GM18873 (cell line): Measurements from ENCODE around the gene LNX2.
"Not testable (repeated sequence)": the region's sequence is repeated elsewhere in the genome, so short reads cannot be mapped to it uniquely, and the experiment has no call there.

Experiments
- ATAC-seq: cut with Tn5 transposase; IDR thresholded peaks from one replicate; pipeline ENCODE4 v1.9.1; 2021; ENCODE audit warnings: mild to moderate bottlenecking, moderate library complexity, moderate number of reproducible peaks; ENCODE audit not compliant: unreplicated experiment, low FRiP score

Gene LNX2

DNA sequence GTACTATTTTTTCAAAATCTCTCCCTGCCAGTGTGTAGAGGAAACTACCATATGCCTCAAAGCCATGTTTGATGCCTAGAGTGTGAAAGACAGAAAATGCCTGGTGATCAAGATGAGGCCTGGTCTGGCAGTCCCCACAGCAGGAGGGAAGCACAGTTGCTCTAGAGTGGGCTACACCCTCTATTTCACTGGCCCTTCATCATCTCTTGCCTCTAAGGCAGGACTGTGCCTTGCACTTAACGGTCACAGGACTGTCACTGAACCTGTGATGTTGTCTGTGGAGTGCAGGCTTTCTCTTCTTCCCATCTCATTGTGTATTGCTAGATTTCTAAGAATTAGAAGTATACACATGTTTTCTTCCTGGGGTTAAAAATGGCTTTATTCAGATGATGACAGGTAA is 17.7 kb upstream of the LNX2 start:
- ATAC-seq = no peak

DNA sequence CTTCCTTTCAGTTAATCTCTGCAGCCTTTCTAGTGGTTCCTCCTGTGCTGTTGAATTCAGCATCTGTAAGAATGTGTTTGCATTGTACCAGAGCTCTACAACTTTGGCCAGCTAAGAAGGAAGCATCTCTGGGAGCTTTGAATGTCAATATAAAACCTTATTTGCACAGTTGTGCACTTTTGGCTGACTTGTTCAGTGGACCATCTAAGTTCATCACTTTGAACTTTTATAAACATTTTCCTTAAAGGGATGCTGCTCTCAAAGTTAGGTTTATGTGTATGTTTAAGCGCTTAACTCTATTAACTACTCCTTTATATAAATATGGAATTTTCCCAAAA is 16.9 kb upstream of the LNX2 start:
- ATAC-seq = no peak

DNA sequence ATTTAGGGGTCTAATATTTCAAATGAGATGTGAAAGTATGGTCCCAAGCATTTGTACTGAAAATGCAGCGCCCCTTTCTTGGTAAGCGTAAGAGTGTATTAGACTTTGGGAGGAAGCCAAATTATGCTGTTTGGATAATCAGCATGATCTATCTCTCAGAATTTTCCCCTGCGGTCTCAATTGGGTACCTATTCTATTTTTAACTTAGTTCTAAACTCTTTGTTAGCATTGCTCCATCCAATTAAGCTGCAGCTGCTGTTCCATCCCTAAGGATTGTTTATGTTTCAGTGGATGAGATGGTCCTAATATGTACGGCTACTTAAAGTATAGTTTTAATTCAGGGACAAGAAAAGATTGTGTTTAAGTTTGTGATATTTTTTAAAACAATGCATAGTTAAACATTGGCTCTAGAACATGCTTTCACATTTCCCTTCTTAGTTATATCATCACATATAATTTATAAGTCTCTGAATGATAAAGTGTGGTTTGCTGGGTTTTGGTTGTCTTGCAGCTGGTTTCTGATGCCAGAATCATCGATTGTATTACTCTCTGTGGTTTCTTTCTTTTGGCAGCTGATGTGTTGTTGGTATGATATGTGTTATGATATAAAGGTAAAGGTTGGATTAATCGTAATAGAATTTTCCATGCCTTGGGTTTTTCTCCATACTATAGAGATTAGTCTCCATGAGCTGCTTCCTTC is 16.4 kb upstream of the LNX2 start:
- no peak for ATAC-seq

DNA sequence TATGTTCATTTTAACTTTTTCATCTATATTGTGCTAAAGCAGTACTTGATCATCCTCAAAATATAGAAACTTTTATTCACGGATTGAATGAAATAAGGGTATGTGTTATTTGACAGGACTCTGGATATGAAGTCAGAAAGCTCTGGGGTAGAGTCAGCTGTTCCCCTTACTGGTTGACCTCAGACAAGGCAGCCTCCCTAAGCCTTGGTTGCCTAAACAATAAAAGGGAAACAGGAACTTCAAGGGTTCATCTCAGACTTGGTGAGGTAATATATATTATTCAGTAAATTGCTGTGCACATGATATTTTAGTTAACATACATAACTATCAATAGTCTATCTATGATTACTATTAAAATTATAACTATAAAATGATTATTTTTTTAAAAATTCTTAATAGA is 14.9 kb upstream of the LNX2 start:
- ATAC-seq = no peak

DNA sequence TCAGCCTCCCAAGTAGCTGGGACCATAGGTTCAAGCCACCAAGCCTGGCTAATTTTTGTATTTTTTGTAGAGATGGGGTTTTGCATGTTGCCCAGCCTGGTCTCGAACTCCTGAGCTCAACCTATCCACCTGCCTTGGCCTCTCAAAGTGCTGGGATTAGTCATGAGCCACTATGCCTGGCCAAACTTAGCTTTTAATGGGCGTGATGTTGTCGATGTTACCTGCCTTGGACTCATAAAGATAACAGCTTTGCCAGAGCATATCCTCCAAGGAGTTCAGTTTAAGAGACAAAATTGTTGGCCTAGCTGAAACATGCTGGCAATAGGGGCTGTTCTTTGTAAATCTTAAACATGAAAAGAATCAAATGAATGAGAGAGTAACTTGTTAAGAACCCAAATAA is 14.5 kb upstream of the LNX2 start:
- no peak for ATAC-seq

DNA sequence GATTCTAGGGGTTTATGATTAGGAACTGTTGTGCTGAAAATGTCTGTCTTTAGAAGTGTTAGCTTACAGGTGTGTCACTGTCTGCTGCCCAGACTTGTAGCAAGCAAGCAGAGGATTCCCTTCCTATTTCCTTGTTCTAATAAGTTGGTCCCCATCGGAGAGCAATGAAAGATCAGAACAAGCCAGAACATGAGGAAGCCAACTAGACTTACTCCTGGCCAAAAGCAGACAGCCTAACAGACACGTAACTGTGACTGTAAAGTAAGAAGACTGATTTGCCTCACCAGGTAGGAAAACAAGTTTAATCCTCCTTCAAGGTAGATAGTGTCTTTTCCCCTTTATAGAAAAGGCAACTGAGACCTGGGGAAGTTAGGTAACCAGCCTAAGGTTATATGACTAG is 13.9 kb upstream of the LNX2 start:
- ATAC-seq = no peak

DNA sequence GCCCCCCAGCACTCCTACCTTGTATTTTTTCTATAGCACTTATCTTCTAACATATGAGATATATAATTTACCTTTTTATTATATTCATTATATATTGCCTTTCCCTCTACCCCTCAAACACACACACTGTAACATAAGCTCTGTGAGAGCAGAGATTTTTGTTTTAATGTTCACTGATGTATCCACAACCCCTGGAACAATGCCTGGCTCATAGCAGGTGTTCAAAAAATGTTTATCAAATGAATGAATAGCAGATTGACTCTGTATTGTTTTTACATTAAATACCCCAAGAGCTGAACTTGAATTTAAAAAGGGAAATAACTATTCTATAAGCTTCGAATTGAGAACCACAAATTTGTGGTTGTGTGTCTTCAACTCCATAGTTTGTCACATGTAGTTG is 12.3 kb upstream of the LNX2 start:
- ATAC-seq = no peak

DNA sequence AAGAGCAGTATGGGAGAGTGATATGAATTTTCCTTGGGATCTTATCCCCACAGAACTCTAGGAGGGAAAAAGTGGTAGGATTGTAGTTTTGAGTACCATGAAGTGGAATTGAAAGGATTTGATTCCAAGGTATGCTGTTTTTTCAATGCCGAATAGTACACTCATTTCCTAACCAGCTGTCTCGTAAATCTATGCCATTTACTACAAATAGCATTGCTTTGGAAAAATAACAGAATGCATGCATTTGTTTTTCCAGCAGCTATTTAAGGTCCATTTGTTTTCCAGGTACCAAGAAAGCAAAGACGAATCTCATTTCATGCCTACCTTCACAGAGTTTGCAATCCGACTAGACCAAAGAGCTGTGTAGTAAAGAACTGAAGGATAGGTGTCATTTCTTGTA is 11.9 kb upstream of the LNX2 start:
- no peak for ATAC-seq

DNA sequence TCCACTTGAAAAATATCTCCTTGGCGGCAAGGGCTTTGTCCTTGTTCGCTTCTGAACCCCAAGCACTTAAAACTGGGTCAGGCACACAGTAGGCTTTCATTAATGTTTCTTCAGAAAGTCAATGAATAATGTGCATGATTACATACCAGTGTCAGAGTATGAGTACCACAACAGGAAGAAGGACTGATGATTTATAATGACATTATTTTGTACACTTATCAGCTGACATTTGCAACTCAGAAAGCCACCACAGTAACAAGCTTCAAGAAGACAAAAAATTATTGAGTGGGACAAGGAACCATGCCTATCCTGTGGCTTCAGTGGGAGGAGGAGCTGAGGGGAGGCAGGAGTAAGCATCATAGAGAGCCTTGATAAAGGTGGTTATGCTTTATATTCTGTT is 11.3 kb upstream of the LNX2 start:
- no peak for ATAC-seq

DNA sequence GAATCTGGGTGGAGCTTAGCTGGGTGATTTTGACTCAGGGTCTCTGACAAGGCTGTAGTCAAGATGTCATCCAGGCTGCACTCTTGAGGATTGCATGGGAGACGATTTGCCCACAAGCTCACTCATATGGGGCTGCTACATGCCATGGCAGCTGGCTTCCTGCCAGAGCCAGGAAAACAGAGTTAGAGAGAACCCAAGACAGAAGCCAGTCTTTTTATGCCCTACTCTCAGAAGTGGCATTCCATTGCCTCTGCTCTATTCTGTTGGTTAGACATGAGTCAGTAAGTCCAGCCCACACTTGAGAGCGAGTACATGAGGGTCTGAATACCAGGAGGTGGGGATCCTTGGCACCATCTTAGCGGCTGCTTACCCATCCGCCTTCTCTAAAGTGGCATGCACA is 10.8 kb upstream of the LNX2 start:
- no peak for ATAC-seq

DNA sequence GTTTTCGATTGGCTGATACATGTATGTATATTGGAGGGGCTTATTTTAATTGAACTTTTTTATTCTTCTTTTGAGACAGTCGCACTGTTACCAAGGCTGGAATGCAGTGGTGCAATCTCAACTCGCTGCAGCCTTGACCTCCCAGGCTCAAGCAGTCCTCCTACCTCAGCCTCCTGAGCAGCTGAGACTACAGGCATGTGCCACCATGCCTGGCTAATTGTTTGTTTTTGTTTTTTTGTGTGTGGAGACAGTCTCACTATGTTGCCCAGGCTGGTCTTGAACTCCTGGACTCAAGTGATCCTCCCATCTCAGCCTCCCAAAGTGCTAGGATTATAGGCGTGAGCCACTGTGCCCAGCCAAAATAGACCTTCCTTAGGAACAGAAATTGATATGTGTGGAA is 8.4 kb upstream of the LNX2 start:
- not testable (repeated sequence) for ATAC-seq

DNA sequence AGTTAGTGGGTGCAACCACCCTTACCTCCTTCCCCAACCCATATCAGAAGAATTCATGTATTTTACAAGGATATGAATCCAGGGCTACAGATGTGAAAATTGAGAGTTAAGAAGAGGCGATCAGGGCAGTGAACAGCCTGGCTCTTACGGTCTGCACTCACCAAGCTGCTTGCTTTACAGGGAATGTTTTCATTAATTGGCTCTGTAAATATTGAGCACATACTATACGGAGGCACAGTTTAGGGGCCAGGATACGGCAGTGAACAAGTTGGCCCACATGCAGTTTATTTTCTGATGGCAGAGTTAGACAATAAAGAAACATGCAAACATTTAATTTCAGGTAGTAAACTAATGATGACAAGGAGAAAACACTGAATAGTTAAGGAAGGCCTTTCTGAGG is 7.8 kb upstream of the LNX2 start:
- no peak for ATAC-seq

DNA sequence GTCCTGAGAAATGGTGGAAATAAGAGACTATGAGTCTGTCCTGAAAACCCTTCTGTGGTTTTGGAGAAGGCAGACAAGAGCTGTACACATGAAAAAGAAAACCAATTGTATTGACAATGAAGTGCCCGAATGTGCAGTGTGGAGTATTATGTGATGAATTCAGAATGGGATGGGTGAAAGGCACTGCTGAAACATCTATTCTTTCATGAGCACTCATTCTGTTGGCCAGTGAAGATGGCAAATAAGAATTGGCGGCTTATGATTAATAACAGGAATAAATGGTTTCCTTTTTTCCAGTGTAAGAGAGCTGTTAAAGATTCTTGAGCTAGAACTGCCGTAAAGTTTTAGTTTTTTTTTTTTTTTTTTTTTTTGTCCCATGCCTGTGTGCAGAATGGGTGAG is 7.1 kb upstream of the LNX2 start:
- no peak for ATAC-seq

DNA sequence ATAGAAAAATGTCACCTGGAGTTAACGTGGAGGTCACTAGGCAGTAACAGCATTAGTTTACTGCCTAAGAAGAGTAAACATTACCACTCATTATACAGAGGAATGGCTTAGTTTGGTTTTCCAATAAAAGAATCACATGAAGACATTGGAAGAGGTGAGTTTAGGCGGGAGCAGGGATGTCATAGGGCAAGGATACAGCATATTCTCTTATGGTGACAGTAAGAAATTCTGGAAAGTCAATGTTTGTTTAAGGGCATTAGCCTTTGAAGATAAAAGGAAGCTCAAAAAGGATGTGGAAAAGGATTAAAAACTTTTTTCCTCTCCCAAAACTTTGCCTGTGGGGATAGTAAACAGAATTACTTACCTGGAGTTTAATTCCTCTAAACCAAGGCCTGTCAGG is 5.5 kb upstream of the LNX2 start:
- ATAC-seq = no peak

DNA sequence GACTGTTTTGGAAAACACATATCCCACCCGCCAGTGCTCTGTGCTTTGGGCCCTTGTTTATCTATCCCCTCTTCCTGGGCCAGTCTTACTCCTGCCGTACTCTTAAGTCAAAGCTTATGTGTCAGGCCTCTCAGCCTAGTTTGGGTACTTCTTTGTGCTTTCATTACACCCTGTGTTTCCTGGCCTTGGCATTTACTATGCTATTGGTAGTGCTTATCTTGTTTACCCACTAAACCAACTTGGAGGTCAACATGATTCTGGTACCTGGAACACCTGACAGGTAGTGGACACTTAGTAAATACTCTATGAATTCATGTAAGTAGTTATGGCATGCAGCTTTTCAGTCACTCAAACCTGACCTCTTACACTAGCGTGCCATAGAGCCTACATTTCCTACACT is 3.7 kb upstream of the LNX2 start:
- no peak for ATAC-seq

DNA sequence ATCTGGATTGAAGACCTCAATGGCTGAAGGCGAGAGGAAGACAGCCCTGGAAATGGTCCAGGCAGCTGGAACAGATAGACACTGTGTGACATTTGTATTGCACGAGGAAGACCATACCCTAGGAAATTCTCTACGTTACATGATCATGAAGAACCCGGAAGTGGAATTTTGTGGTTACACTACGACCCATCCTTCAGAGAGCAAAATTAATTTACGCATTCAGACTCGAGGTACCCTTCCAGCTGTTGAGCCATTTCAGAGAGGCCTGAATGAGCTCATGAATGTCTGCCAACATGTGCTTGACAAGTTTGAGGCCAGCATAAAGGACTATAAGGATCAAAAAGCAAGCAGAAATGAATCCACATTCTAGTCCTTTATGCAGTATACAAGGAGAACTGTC is 2.6 kb upstream of the LNX2 start:
- ATAC-seq = no peak

DNA sequence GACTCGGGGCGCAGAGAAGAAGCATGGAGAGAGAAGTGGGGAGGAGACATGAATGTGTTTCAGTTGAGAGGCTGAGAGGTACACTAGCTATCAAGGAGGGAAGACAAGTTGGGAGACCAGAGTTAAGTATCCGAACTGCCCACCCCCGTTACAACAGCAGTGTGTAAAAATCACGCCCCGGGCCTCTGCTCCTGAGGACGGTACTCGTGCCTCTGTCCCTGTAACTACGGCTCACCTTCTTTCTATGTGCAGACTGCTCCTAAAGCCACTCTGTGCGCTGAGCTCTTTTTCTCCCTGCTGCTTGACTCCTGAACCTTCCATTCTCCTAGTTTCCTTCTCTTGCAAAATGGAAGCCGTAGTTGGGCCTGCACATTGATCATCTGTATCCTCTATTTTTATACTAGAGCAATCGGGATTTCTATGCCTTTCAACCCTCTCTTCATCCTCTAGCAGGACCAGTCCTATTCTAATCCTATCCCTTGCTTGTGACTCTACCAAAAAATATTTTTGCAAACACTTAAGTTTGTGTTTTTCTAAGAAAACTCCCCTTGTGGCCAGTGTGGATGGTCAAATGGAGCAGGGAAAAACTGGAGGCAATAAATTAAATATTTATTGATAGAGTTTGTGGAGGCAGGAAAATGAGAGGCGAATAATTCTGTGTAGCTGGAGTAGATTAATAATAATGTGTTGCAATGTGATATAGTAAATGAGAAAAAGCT is 1.9 kb upstream of the LNX2 start:
- no peak for ATAC-seq

DNA sequence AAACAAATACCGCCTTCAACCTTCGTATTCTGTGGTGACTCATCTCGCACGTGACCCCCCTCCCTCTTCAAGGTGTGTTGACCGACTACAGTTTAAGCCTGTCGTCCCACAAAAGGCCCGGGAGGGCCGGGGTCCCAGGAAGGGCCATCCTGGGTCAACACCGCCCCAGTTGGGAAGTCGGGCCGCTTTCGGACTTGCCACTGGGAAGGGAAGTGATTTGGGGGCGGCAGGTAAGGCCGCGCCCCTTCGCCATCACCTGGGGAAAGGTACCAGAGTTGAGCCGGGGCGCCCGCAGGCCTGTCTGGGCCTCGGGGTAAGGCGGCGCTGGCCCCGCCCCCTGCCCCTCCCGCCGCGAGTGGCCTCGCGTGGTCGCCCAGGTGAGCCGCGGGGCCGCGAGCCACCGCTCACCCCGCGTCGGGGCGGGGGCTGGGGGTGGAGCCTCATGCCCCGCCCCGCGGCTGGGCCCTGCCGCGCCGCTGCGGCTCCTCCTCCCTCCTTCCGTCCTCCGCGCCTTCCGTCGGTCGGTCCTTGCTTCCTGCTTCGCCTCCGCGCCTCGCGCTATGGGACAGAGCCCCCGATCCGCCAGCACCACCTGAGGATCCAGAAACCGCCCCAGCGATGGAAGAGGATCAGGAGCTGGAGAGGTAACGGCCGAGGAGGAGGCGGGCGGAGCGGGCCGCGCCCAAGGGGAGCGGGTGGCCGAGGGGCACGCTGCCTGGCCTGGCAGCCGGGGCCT is 1.2 kb upstream of the LNX2 start, which contains the start of gene POLR1D:
TSS of gene POLR1D (plus strand) at position 527 of the 736 bp plus-strand sequence. CDS start at position 619, 92 bp downstream.
- ATAC-seq = peak; percentile 47

DNA sequence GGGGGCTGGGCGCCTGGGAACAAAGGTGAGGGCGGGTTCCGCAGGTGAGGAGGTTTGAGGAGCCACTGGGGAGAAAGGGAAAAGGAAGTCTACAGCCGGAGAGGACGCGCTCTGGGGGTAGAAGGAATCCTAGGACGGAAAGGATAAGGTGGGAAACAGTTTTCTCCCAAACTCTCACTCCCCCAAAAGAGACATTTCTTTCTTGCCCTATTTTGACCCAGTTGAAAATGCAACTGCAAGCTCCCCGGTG is 712 bp upstream of the LNX2 start:
- ATAC-seq = no peak

DNA sequence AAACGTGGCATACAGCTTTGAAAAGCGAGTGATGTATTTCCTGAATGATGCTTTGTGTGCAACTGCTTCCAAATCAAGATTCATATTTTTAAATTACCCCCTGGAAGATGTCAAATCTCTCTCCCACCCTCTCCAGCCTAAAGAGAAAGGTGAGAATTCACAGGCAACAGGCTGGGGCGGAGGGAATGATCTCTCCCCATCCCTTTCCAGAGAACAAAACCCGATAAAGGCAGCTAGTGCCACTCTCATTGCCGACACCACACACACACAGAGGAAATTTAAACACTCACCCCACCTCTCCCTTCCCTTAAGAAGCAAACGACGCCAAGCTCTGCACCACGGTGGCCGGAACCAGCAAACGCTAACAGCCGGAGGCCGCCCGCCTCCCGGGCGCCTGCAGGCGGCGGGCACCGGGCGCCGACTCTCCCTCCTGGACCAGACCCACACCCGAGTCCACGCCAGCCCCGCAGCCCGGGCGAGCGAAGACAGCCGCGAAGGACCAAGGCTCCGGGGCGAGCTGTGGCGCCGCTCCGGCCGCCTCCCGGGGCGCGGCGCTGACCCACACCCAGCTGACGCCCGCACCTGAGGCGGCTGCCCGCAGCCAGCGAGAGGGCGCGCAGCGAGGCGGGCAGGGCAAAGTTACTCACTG is 477 bp downstream of the LNX2 start:
- peak; percentile 28 for ATAC-seq

DNA sequence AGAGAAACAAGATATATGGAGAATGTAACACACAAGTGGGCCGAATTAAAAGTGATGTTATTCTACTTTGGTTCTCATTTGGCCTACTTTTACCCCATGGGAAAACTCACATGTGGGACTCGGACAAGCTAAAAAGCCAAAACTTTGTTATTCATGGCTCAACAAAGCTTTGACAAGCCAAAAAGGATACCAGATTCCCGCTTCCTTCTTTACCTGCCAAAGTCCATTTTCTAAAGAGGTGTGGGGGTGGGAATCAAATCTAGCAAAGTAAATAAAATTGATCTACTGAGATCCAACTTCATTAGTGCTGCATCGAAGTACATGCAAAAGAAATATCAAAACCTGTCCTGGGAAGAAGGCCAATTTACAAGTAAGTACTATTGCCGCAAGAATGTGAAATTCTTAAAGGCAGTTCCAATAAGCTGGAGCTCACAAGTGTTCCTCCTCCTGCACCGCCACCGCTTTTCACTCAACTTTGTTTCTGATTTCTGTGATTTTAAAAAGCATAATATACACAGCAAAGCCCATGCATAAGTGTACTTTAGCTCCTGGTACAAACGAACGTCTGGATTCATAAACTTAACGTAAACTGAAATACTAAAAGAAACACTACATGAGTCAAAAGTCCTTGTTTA is 1.1 kb downstream of the LNX2 start:
- ATAC-seq = no peak
